ENCODE measurements around the gene CETN1.

Gene CETN1

DNA sequence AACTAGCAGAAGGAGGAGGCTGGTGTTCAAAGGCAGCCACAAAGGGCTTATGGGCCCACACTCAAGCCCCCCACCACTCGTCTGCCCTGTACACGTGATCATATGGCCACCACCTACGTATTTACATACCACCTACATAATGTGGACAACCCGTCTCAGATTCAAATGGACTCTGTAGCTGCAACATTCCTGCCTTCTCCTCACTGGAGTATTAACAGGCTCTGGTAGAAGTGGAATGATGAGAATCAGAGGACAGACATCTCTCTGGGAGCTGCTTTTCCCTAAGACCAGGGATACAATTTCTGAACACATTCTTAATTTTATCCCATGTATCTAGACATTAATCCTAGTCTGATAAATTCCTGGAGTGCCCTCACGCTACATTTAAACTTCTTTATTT, 9.5 kb upstream of the CETN1 start:
- H3K9ac ChIP-seq (ENCODE audit: low read depth, low read length): no peak overlapping the region
- H2AFZ ChIP-seq (ENCODE audit: low read depth, low read length): no peak overlapping the region; the same call in 1 of the 2 replicates
- H3K4me1 ChIP-seq (ENCODE audit: insufficient read depth, low read length): no peaks in the 10 kb centered on the region
- no peak for DNase-seq
- no peak for ATAC-seq (ENCODE audit: insufficient read depth, low read depth)
- H3K79me2 ChIP-seq (ENCODE audit: insufficient read depth, low read length): no peaks in the 10 kb centered on the region
- H3K4me2 ChIP-seq (ENCODE audit: insufficient read depth, low read length): no peak overlapping the region
- peaks cover 20% of the 10 kb centered on the region for H3K27me3 ChIP-seq (ENCODE audit: insufficient read depth, low read length, poor library complexity)
- H3K36me3 ChIP-seq (ENCODE audit: insufficient read depth, low read length): no peaks in the 10 kb centered on the region
- H3K4me3 ChIP-seq (ENCODE audit: low read depth in 1 of 2, low read length in 2 of 2): no peak overlapping the region
- TF ChIP-seq, protein P1, sequence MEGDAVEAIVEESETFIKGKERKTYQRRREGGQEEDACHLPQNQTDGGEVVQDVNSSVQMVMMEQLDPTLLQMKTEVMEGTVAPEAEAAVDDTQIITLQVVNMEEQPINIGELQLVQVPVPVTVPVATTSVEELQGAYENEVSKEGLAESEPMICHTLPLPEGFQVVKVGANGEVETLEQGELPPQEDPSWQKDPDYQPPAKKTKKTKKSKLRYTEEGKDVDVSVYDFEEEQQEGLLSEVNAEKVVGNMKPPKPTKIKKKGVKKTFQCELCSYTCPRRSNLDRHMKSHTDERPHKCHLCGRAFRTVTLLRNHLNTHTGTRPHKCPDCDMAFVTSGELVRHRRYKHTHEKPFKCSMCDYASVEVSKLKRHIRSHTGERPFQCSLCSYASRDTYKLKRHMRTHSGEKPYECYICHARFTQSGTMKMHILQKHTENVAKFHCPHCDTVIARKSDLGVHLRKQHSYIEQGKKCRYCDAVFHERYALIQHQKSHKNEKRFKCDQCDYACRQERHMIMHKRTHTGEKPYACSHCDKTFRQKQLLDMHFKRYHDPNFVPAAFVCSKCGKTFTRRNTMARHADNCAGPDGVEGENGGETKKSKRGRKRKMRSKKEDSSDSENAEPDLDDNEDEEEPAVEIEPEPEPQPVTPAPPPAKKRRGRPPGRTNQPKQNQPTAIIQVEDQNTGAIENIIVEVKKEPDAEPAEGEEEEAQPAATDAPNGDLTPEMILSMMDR (IDR thresholded peaks at IDR 0.05; ENCODE audit: borderline replicate concordance, extremely low read depth, low read length, poor library complexity, severe bottlenecking): no peak
- no peaks in the 10 kb centered on the region for H4K20me1 ChIP-seq (ENCODE audit: insufficient read depth, low read length)
- H3K27ac ChIP-seq (ENCODE audit: low read length): no peak overlapping the region
- H3K9me3 ChIP-seq (ENCODE audit: insufficient read depth, low read length, severe bottlenecking): no peaks in the 10 kb centered on the region

DNA sequence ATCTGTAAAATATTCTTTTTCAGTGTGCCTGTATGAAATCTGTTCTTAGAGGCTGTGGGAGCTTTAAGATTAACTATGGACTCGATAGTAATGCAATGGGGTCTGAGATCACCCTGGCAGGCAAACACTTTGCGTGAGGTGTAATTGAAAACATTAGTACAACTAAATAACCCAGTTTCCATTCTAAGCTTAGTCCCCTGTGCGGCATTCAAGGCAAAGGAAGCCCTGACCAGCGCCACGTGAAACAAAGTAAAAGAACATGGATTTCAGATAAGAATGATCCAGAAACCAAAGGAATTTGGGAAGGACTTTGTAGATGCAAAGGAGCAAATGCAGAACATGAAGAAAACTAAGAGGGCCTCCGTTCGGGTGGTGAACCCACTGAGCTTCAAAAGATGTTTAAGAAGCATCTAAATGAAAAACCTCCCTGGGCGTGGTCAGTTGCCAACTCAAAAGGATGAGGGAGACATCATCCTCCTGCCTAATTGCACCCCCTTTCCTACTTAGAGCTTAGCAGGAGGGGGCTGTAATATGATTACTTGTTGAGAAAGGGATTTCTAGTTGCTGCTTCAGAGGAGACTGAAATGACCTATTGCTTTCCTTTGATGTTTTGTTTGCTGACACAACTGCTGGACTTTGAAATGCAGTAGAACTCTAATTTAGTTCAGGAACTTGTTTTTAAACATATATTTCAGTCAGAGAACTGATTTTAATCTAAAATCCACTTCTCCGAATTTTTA, 7.9 kb upstream of the CETN1 start:
- Histone ChIP-seq H3K79me2 (ENCODE audit: insufficient read depth, low read length) (no peaks in the 10 kb centered on the region), H4K20me1 (ENCODE audit: insufficient read depth, low read length) (no peaks in the 10 kb centered on the region), H3K27ac (ENCODE audit: low read length) (no peak overlapping the region), H3K4me2 (ENCODE audit: insufficient read depth, low read length) (no peak overlapping the region), H2AFZ (ENCODE audit: low read depth, low read length) (no peak overlapping the region), H3K9ac (ENCODE audit: low read depth, low read length) (no peak overlapping the region), H3K27me3 (ENCODE audit: insufficient read depth, low read length, poor library complexity) (peaks cover 20% of the 10 kb centered on the region), H3K4me3 (ENCODE audit: low read depth in 1 of 2, low read length in 2 of 2) (no peak overlapping the region), H3K9me3 (ENCODE audit: insufficient read depth, low read length, severe bottlenecking) (no peaks in the 10 kb centered on the region), H3K36me3 (ENCODE audit: insufficient read depth, low read length) (no peaks in the 10 kb centered on the region), H3K4me1 (ENCODE audit: insufficient read depth, low read length) (no peaks in the 10 kb centered on the region)
- TF ChIP-seq, protein P1 (IDR thresholded peaks at IDR 0.05; ENCODE audit: borderline replicate concordance, extremely low read depth, low read length, poor library complexity, severe bottlenecking): no peak
- TF ChIP-seq EZH2 (IDR thresholded peaks at IDR 0.05; ENCODE audit: borderline replicate concordance, low read depth, low read length, severe bottlenecking): no peak
- ATAC-seq (ENCODE audit: insufficient read depth, low read depth) (no peak), DNase-seq (no peak)

GRCh38 chr18:572831-573289, 7.3 kb upstream of the CETN1 start:
- H3K4me3 ChIP-seq (ENCODE audit: low read depth in 1 of 2, low read length in 2 of 2): no peak overlapping the region
- H3K4me1 ChIP-seq (ENCODE audit: insufficient read depth, low read length): no peaks in the 10 kb centered on the region
- no peak overlapping the region for H3K9ac ChIP-seq (ENCODE audit: low read depth, low read length)
- no peaks in the 10 kb centered on the region for H3K36me3 ChIP-seq (ENCODE audit: insufficient read depth, low read length)
- DNase-seq (no peak), ATAC-seq (ENCODE audit: insufficient read depth, low read depth) (no peak)
- H4K20me1 ChIP-seq (ENCODE audit: insufficient read depth, low read length): no peaks in the 10 kb centered on the region
- peaks cover 23% of the 10 kb centered on the region for H3K27me3 ChIP-seq (ENCODE audit: insufficient read depth, low read length, poor library complexity)
- no peak overlapping the region for H3K4me2 ChIP-seq (ENCODE audit: insufficient read depth, low read length)
- H3K9me3 ChIP-seq (ENCODE audit: insufficient read depth, low read length, severe bottlenecking): no peaks in the 10 kb centered on the region
- H3K79me2 ChIP-seq (ENCODE audit: insufficient read depth, low read length): no peaks in the 10 kb centered on the region
- no peak overlapping the region for H3K27ac ChIP-seq (ENCODE audit: low read length)
- H2AFZ ChIP-seq (ENCODE audit: low read depth, low read length): no peak overlapping the region
- no peak for TF ChIP-seq EZH2 (IDR thresholded peaks at IDR 0.05; ENCODE audit: borderline replicate concordance, low read depth, low read length, severe bottlenecking)
- TF ChIP-seq, protein P1 (IDR thresholded peaks at IDR 0.05; ENCODE audit: borderline replicate concordance, extremely low read depth, low read length, poor library complexity, severe bottlenecking): no peak
